WI38 (cell line): Measurements from ENCODE around the gene TMC5.
"Not testable (repeated sequence)": the region's sequence is repeated elsewhere in the genome, so short reads cannot be mapped to it uniquely, and the experiment has no call there.

Experiments used
- H3K4me3 ChIP-seq: 2 replicates; pipeline ENCODE4 v1.5.1; 2011; ENCODE audit warnings: low read depth, mild to moderate bottlenecking, control low read depth, low read length
- CTCF ChIP-seq: IDR thresholded peaks from 2 replicates; pipeline ENCODE4 v1.5.1; 2012; ENCODE audit warnings: low read depth, mild to moderate bottlenecking, control low read depth, low read length

Gene TMC5

GRCh38 chr16:19411298-19411697, 6.4 kb upstream of the TMC5 start:
- TF ChIP-seq CTCF: no peak
- no peak overlapping the region for H3K4me3 ChIP-seq

DNA sequence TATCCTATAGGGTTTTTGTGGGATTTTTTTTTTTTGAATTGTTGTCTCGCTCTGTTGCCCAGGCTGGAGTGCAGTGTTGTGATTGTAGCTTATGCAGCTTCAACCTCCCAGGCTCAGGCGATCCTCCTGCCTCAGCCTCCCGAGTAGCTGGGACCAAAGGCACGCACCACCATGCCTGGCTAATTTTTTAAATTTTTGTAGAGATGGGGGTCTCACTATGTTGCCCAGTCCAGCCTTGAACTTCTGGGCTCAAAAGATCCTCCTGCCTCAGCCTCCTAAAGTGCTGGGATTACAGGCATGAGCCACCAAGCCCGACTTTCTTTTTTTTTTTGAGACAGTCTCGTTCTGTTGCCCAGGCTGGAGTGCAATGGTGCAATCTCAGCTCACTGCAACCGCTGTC, 5.6 kb upstream of the TMC5 start:
- H3K4me3 ChIP-seq: not testable (repeated sequence)

- no peak for TF ChIP-seq CTCF
- no peak overlapping the region for H3K4me3 ChIP-seq
These were observed 2.2 kb upstream of the TMC5 start for GRCh38 chr16:19415461-19415860.

DNA sequence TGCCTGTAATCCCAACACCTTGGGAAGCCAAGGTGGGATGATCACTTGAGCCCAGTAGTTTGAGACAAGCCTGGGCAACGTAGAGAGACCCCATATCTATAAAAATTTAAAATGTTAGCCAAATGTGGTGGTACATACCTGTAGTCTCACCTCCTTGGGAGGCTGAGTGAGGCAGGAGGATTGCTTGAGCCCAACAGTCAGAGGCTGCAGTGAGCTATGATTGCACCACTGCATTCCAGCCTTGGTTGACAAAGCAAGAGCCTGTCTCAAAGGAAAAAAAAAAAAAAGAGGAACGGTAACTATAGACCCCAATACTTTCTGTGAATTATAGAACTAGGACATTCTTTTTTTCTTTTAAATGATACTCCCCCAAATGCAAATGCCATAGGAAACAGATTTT, 1.8 kb upstream of the TMC5 start:
- no peak overlapping the region for H3K4me3 ChIP-seq
- TF ChIP-seq CTCF: no peak

GRCh38 chr16:19418200-19418599, 517 bp downstream of the TMC5 start:
- TF ChIP-seq CTCF: no peak
- no peak overlapping the region for H3K4me3 ChIP-seq

- no peak for TF ChIP-seq CTCF
- H3K4me3 ChIP-seq: no peak overlapping the region
These were observed 2.0 kb downstream of the TMC5 start for GRCh38 chr16:19419698-19420075.

DNA sequence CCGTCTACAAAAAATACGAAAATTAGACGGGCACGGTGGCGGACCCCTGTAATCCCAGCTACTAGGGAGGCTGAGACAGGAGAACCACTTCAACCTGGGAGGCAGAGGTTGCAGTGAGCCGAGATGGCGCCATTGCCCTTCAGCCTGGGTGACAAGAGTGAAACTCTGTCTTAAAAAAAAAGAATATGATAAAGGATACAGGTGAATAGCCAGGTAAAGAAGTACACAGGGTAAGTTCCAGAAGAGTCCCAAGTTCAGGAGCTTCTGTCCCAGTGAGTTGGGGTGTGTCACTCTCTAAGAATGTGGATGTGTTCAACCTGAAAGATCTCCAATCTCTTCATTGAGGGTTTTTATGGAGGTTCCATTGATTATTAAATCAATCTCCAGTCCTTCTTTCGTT, 6.8 kb downstream of the TMC5 start:
- no peak overlapping the region for H3K4me3 ChIP-seq
- no peak for TF ChIP-seq CTCF

DNA sequence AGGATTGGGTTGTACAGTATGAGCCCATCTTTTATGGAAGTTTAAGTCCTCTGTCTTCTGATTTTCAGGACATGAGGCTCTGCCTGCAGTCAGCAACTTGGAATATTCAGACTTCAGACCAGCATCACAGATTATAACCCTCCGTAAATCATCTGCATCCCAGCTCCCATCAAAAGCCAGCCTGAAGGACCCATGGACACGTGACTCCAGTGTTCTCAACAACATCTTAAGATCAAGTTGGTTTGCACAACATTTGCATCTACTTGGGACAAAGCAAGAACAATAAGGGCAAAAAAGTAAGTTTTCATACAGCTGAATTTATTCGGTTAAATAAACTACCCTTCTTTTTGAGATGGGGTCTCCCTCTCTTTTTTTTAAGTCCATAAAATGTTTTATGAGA, 12.7 kb downstream of the TMC5 start:
- H3K4me3 ChIP-seq: no peak overlapping the region
- no peak for TF ChIP-seq CTCF
